Measurements from ENCODE around the gene NUP214. TPM values are rescaled to one million over a fixed set of nuclear protein-coding genes. Genes with fewer than 3 reads are reported as not detected.

Gene NUP214
- total and polyA plus RNA-seq, 2 of the 8 experiments (the other 6 are each of a cell fraction or from before 2014, with no cell fraction given): 28.6 to 50.2 TPM

GRCh38 chr9:131227959-131228460 lies 102.6 kb downstream of the NUP214 start:
- WGBS, 2 experiments (ENCODE audit: extremely low coverage in 1 of 2, insufficient coverage in 1 of 2, insufficient read length in 1 of 2, insufficient replicate concordance in 2 of 2, low coverage in 1 of 2, low lambda C conversion rate in 2 of 2, missing lambda C conversion rate in 1 of 2): 58% methylated on average over 8 of the region's 9 CpGs; no CpG with 5 or more reads in 1 of the 2 experiments
- no peak overlapping the region for H2AK5ac ChIP-seq (ENCODE audit: low read depth, low read length)
- H3K79me2 ChIP-seq (ENCODE audit: control insufficient read depth in 1 of 2, insufficient read depth in 2 of 2, low read length in 2 of 2): no peaks in the 10 kb centered on the region
- no peaks in the 10 kb centered on the region for H3K9me3 ChIP-seq (ENCODE audit: insufficient read depth in 2 of 2, low read depth in 1 of 2, low read length in 1 of 2)
- H2BK15ac ChIP-seq (ENCODE audit: low read length): 0 out of 2 replicates have a peak overlapping the region, but pooled peaks have one; percentile 46
- peak overlapping the region; percentile 83; the same call in 1 of the 2 replicates for H3K18ac ChIP-seq (ENCODE audit: extremely low read depth, low read length)
- H4K8ac ChIP-seq (ENCODE audit: extremely low read depth, insufficient read depth, low read length): peak overlapping the region; percentile 52; the same call in 1 of the 2 replicates
- H3K23me2 ChIP-seq (ENCODE audit: low read depth, low read length): peaks cover 1% of the 10 kb centered on the region; the same call in 1 of the 2 replicates
- CTCF ChIA-PET (ENCODE audit: partially characterized antibody): interaction anchor here (0.9 to 5.4 kb wide), 4 partner anchors 28 to 108 kb away, joined by 3 to 36 read pairs (median 4); no protein-coding TSS in a partner anchor
- POLR2A ChIA-PET (ENCODE audit: partially characterized antibody): interaction anchor here (0.9 to 2.9 kb wide), 5 partner anchors 9 to 143 kb away, joined by 3 to 18 read pairs (median 3); no protein-coding TSS in a partner anchor
- H2BK5ac ChIP-seq (ENCODE audit: low read depth, low read length): no peak overlapping the region
- H2AFZ ChIP-seq (ENCODE audit: low read length): no peak overlapping the region
- H3K4me3 ChIP-seq (ENCODE audit: extremely low read depth in 1 of 4, insufficient read depth in 2 of 4, low read depth in 3 of 4, low read length in 4 of 4): no peak overlapping the region
- H3K56ac ChIP-seq (replicated peaks; ENCODE audit: insufficient read length, low read depth, low read length): no peak overlapping the region
- H3K79me1 ChIP-seq (ENCODE audit: low read depth, low read length): no peaks in the 10 kb centered on the region
- no peak overlapping the region for H4K5ac ChIP-seq (ENCODE audit: insufficient read length, low read depth, low read length)
- no peaks in the 10 kb centered on the region for H4K20me1 ChIP-seq (replicated peaks in 1 of 2; ENCODE audit: control insufficient read depth in 1 of 2, insufficient read depth in 2 of 2, low read length in 2 of 2)
- no peak overlapping the region for H3K4ac ChIP-seq (replicated peaks; ENCODE audit: insufficient read length, low read depth, low read length)
- H3K36me3 ChIP-seq (ENCODE audit: control insufficient read depth in 2 of 4, insufficient read depth in 4 of 4, low read length in 3 of 4): peaks cover 0 to 21% (median 9%) of the 10 kb centered on the region in 4 experiments; a peak in 5 of 8 replicates
- H2BK120ac ChIP-seq (replicated peaks; ENCODE audit: low read depth, low read length): no peak overlapping the region
- no peak overlapping the region for H2BK12ac ChIP-seq (ENCODE audit: low read depth, low read length)
- no peak overlapping the region for H3K23ac ChIP-seq (ENCODE audit: insufficient read length)
- FAIRE-seq: no peak
- no peak overlapping the region for H3K27ac ChIP-seq (ENCODE audit: low read depth, low read length)
- no peak for DNase-seq (ENCODE audit: low read depth in 1 of 2, low spot score in 2 of 2)
- no peaks in the 10 kb centered on the region for H3K27me3 ChIP-seq (replicated peaks in 1 of 4; ENCODE audit: control insufficient read depth in 3 of 4, extremely low read depth in 1 of 4, insufficient read depth in 3 of 4, low read length in 3 of 4)
- no peak overlapping the region for H3K14ac ChIP-seq (ENCODE audit: insufficient read length)
- H4K91ac ChIP-seq (replicated peaks; ENCODE audit: insufficient read length, low read length): no peak overlapping the region
- TF ChIP-seq EZH2 (IDR thresholded peaks at IDR 0.05; ENCODE audit: low read depth, low read length, severe bottlenecking) (no peak), RAD21 (IDR thresholded peaks at IDR 0.05 in 1 of 2, conservative IDR thresholded peaks at IDR 0.05 in 1 of 2; ENCODE audit: low read depth in 2 of 2, low read length in 2 of 2) (no peak), BACH1 (IDR thresholded peaks at IDR 0.05; ENCODE audit: low read length) (no peak), HDAC6 (IDR thresholded peaks at IDR 0.05; ENCODE audit: low read depth, low read length) (no peak), CBX5 (IDR thresholded peaks at IDR 0.05; ENCODE audit: low read depth, low read length) (no peak), BRCA1 (IDR thresholded peaks at IDR 0.05; ENCODE audit: low read depth, low read length) (no peak), RXRA (IDR thresholded peaks at IDR 0.05; ENCODE audit: insufficient read depth, low read depth, low read length) (no peak), KDM4A (IDR thresholded peaks at IDR 0.05; ENCODE audit: low read depth, low read length, severe bottlenecking) (no peak), RBBP5 (IDR thresholded peaks at IDR 0.05; ENCODE audit: borderline replicate concordance, low read depth, low read length) (no peak), CTCF (IDR thresholded peaks at IDR 0.05; ENCODE audit: control extremely low read depth in 1 of 3, insufficient read depth in 1 of 3, low read depth in 1 of 3, low read length in 3 of 3) (no peak)
- no peak overlapping the region for H2BK20ac ChIP-seq (ENCODE audit: low read length)
- peaks cover 8 to 16% (median 13%) of the 10 kb centered on the region in 4 experiments; a peak in 6 of 7 replicates for H3K4me1 ChIP-seq (replicated peaks in 1 of 4; ENCODE audit: control insufficient read depth in 3 of 4, insufficient read depth in 4 of 4, low read length in 3 of 4)
- H3K9ac ChIP-seq (replicated peaks in 1 of 4; ENCODE audit: extremely low read depth in 1 of 4, low read depth in 3 of 4, low read length in 3 of 4): no peak overlapping the region
- H3K4me2 ChIP-seq (ENCODE audit: insufficient read depth in 1 of 2, low read depth in 2 of 2, low read length in 2 of 2): peak overlapping the region in 1 of 2 experiments; percentile 32; a peak in 1 of 4 replicates

Data from H1 (cell line).